Measurements from ENCODE around the gene TAT. TPM values are rescaled to one million over a fixed set of nuclear protein-coding genes. Genes with fewer than 3 reads are reported as not detected.
"Not testable (repeated sequence)": the region's sequence is repeated elsewhere in the genome, so short reads cannot be mapped to it uniquely, and the experiment has no call there.

TAT gene
- total RNA-seq, 2 donors from 2014 or later: not detected

GRCh38 chr16:71590071-71590470 lies 13.2 kb upstream of the TAT start:
- DNase-seq; intact Hi-C loops (cut with DNase I); ATAC-seq: not testable (repeated sequence)

GRCh38 chr16:71589334-71589733 lies 12.4 kb upstream of the TAT start:
- intact Hi-C loops (cut with DNase I); ATAC-seq; DNase-seq: not testable (repeated sequence)

- intact Hi-C loops (cut with DNase I): no loop called here
- DNase-seq (no peak), ATAC-seq (no peak)
Observed at GRCh38 chr16:71585318-71585703, 8.4 kb upstream of the TAT start.

GRCh38 chr16:71584543-71585317 lies 7.8 kb upstream of the TAT start:
- ATAC-seq: no peak
- no peak for DNase-seq
- intact Hi-C loops (cut with DNase I): no loop called here

- intact Hi-C loops (cut with DNase I); DNase-seq; ATAC-seq: not testable (repeated sequence)
Observed at GRCh38 chr16:71582553-71582848, 5.6 kb upstream of the TAT start.

GRCh38 chr16:71574702-71575101 lies 2.2 kb downstream of the TAT start:
- ATAC-seq (no peak), DNase-seq (no peak)
- intact Hi-C loops (cut with DNase I): no loop called here

GRCh38 chr16:71573387-71574094 lies 3.4 kb downstream of the TAT start:
- ATAC-seq: no peak
- intact Hi-C loops (cut with DNase I): no loop called here
- DNase-seq: no peak

- intact Hi-C loops (cut with DNase I): no loop called here
- ATAC-seq (no peak), DNase-seq (no peak)
Observed at GRCh38 chr16:71572497-71573116, 4.3 kb downstream of the TAT start.

GRCh38 chr16:71570144-71570543 lies 6.7 kb downstream of the TAT start:
- no peak for DNase-seq
- intact Hi-C loops (cut with DNase I): no loop called here
- ATAC-seq: no peak

- DNase-seq (no peak), ATAC-seq (no peak)
- intact Hi-C loops (cut with DNase I): no loop called here
Observed at GRCh38 chr16:71569621-71570020, 7.3 kb downstream of the TAT start.

- intact Hi-C loops (cut with DNase I): no loop called here
- DNase-seq: no peak
- ATAC-seq: peak in 1 of 2 donors; percentile 48
Observed at GRCh38 chr16:71568551-71568950, 8.3 kb downstream of the TAT start.

- intact Hi-C loops (cut with DNase I): no loop called here
- ATAC-seq: peak in 1 of 2 donors; percentile 23
Observed at GRCh38 chr16:71567931-71568330, 9.0 kb downstream of the TAT start.

GRCh38 chr16:71565812-71566700 lies 10.8 kb downstream of the TAT start:
- ATAC-seq (no peak), DNase-seq (no peak)
- intact Hi-C loops (cut with DNase I): no loop called here

More at GRCh38 chr16:71567931-71568330, 9.0 kb downstream of the TAT start:
- DNase-seq: no peak

GRCh38 chr16:71564335-71564967 lies 12.4 kb downstream of the TAT start:
- intact Hi-C loops (cut with DNase I): no loop called here
- DNase-seq (no peak), ATAC-seq (no peak)

GRCh38 chr16:71562552-71562951 lies 14.3 kb downstream of the TAT start:
- ATAC-seq: no peak
- DNase-seq: no peak
- intact Hi-C loops (cut with DNase I): no loop called here

- DNase-seq; ATAC-seq; intact Hi-C loops (cut with DNase I): not testable (repeated sequence)
Observed at GRCh38 chr16:71561886-71562285, 15.0 kb downstream of the TAT start.

- no peak for ATAC-seq
- DNase-seq: no peak
- intact Hi-C loops (cut with DNase I): no loop called here
Observed at GRCh38 chr16:71559855-71560254, 17.0 kb downstream of the TAT start.

- intact Hi-C loops (cut with DNase I): no loop called here
- ATAC-seq (no peak), DNase-seq (no peak)
Observed at GRCh38 chr16:71557954-71558582, 18.8 kb downstream of the TAT start.

Data from left cardiac atrium (tissue), 4 donors.